HepG2 (cell line): ENCODE measurements around the gene KRT71. TPM values are rescaled to one million over a fixed set of nuclear protein-coding genes. Genes with fewer than 3 reads are reported as not detected.

Experiments used
- ATAC-seq: fragments of 200-7000 bp; cut with Tn5 transposase; 3 replicates; pipeline ENCODE4 v1.9.1; 2020; ENCODE audit warnings: mild to moderate bottlenecking, moderate library complexity
- BruUV-seq: library from RNA; stranded (reverse); fragments of 400-500 nt; replicated peaks from 2 replicates; lab custom pipeline; 2021; lab: Mats Ljungman, UMichigan
- CTCF ChIA-PET: fragments of 300-600 bp; formaldehyde crosslinking; extraction: SDS; loops from one replicate; lab custom pipeline; 2021; ENCODE audit warnings: low total read pairs, inconsistent platforms, low intra/inter-chr PET ratio; lab: Yijun Ruan, JAX
- POLR2A ChIA-PET: fragments of 350-600 bp; sonication (Branson Sonifier 250); formaldehyde crosslinking; loops from one replicate; lab custom pipeline; 2020; ENCODE audit warnings: antibody characterized with exemption, inconsistent platforms; lab: Yijun Ruan, JAX
- DNase-seq: peaks from one replicate; pipeline ENCODE4 v3.0.0-alpha.2; 2015; ENCODE audit warnings: low spot score
- FAIRE-seq: peaks from 3 replicates; lab custom pipeline; 2011; peaks lifted over from hg19 to GRCh38; lab: Jason Lieb, UNC
- H2AFZ ChIP-seq: one replicate; pipeline ENCODE4 v1.6.1; 2011; ENCODE audit warnings: low read length, inconsistent platforms
- H3K27ac ChIP-seq: fragments of 300-600 bp; 3 replicates; pipeline ENCODE4 v1.8.0; 2011; ENCODE audit warnings: mixed run types, mild to moderate bottlenecking, mixed read lengths, low read length, inconsistent platforms; ENCODE audit not compliant: insufficient read depth; ENCODE audit errors: extremely low read length
- H3K27me3 ChIP-seq, 2 experiments: fragments of 200-600 bp in 1 of 2; 2 replicates in 1 of 2; 3 replicates in 1 of 2; pipeline versions ENCODE4 v1.6.0 to v1.8.0; 2011; ENCODE audit warnings: low read length in 2 of 2, mild to moderate bottlenecking in 2 of 2, moderate library complexity in 2 of 2, inconsistent platforms in 1 of 2; ENCODE audit not compliant: insufficient read depth in 2 of 2, control insufficient read depth in 1 of 2
- H3K36me3 ChIP-seq, 2 experiments: fragments of 200-600 bp in 1 of 2; replicated peaks in 1 of 2; 2 replicates in 1 of 2; 3 replicates in 1 of 2; pipeline versions ENCODE4 v1.5.1 to v1.8.0; 2011; ENCODE audit warnings: low read length in 2 of 2, inconsistent platforms in 1 of 2; ENCODE audit not compliant: insufficient read depth in 2 of 2, control insufficient read depth in 1 of 2
- H3K4me1 ChIP-seq: 2 replicates; pipeline ENCODE4 v1.5.1; 2012; ENCODE audit warnings: low read length, inconsistent platforms; ENCODE audit not compliant: insufficient read depth
- H3K4me2 ChIP-seq: 2 replicates; pipeline ENCODE4 v1.6.0; 2011; ENCODE audit warnings: low read depth, low read length, inconsistent platforms
- H3K4me3 ChIP-seq, 3 experiments: fragments of 200-600 bp in 1 of 3; sonication (generic), shearing (Covaris generic) in 1 of 3; replicated peaks in 1 of 3; 2 replicates each; pipeline ENCODE4 v1.5.1; 2011 to 2016; ENCODE audit warnings: low read length in 3 of 3, inconsistent platforms in 2 of 3, low read depth in 2 of 3, mild to moderate bottlenecking in 2 of 3, control low read depth in 1 of 3, mixed read lengths in 1 of 3; ENCODE audit not compliant: insufficient read depth in 1 of 3
- H3K79me2 ChIP-seq: one replicate; pipeline ENCODE4 v1.6.1; 2011; ENCODE audit warnings: low read length, inconsistent platforms; ENCODE audit not compliant: insufficient read depth
- H3K9ac ChIP-seq: 2 replicates; pipeline ENCODE4 v1.6.0; 2011; ENCODE audit warnings: mild to moderate bottlenecking, low read depth, low read length, inconsistent platforms; ENCODE audit not compliant: insufficient read depth
- H3K9me3 ChIP-seq: 2 replicates; pipeline ENCODE4 v1.5.1; 2012; ENCODE audit warnings: mild to moderate bottlenecking, low read length
- H4K20me1 ChIP-seq: 2 replicates; pipeline ENCODE4 v1.6.0; 2011; ENCODE audit warnings: inconsistent platforms, mild to moderate bottlenecking, low read length, moderate library complexity; ENCODE audit not compliant: insufficient read depth
- CSRNP1 ChIP-seq: sonication (generic); formaldehyde crosslinking; IDR thresholded peaks from 2 replicates; pipeline ENCODE4 v1.8.1; 2023; ENCODE audit warnings: mild to moderate bottlenecking, missing genetic modification reagents
- HMGXB4 ChIP-seq, 2 experiments: sonication (generic) in 1 of 2; formaldehyde crosslinking in 1 of 2; IDR thresholded peaks; 2 replicates each; pipeline versions ENCODE4 v1.4.0 to v1.6.1; 2018 to 2020; ENCODE audit warnings: missing genetic modification reagents in 2 of 2, borderline replicate concordance in 1 of 2, low read depth in 1 of 2, mild to moderate bottlenecking in 1 of 2, missing biosample characterization in 1 of 2
- MED1 ChIP-seq: sonication (generic); formaldehyde crosslinking; IDR thresholded peaks from 2 replicates; pipeline ENCODE4 v1.4.0; 2020; ENCODE audit warnings: missing genetic modification reagents
- MYNN ChIP-seq: sonication (generic); formaldehyde crosslinking; IDR thresholded peaks from 2 replicates; pipeline ENCODE4 v1.4.0; 2020; ENCODE audit warnings: mild to moderate bottlenecking, low read depth, missing genetic modification reagents
- NR2F2 ChIP-seq: IDR thresholded peaks from 2 replicates; pipeline ENCODE4 v1.6.1; 2012; ENCODE audit warnings: low read depth, inconsistent platforms, borderline replicate concordance
- THAP7 ChIP-seq: sonication (generic); formaldehyde crosslinking; IDR thresholded peaks from 2 replicates; pipeline ENCODE4 v1.8.1; 2023; ENCODE audit warnings: mild to moderate bottlenecking, missing genetic modification reagents
- XBP1 ChIP-seq: sonication (generic); formaldehyde crosslinking; IDR thresholded peaks from 2 replicates; pipeline ENCODE4 v1.5.0; 2020; ENCODE audit warnings: missing genetic modification reagents
- ZBTB37 ChIP-seq: sonication (generic); formaldehyde crosslinking; IDR thresholded peaks from 2 replicates; pipeline ENCODE4 v1.4.0; 2020; ENCODE audit warnings: mild to moderate bottlenecking, missing genetic modification reagents
- ZNF121 ChIP-seq: sonication (generic); formaldehyde crosslinking; IDR thresholded peaks from 2 replicates; pipeline ENCODE4 v1.5.0; 2020; ENCODE audit warnings: mild to moderate bottlenecking, missing genetic modification reagents
- ZNF24 ChIP-seq: fragments of 450-650 bp; IDR thresholded peaks from 2 replicates; pipeline ENCODE4 v1.6.1; 2017; ENCODE audit warnings: antibody characterized with exemption, mild to moderate bottlenecking
- ZNF275 ChIP-seq: sonication (generic); formaldehyde crosslinking; IDR thresholded peaks from 2 replicates; pipeline ENCODE4 v1.8.0; 2022; ENCODE audit warnings: missing genetic modification reagents, mild to moderate bottlenecking, inconsistent platforms, borderline replicate concordance
- ZNF280B ChIP-seq: sonication (generic); formaldehyde crosslinking; IDR thresholded peaks from 2 replicates; pipeline ENCODE4 v1.5.0; 2020; ENCODE audit warnings: missing genetic modification reagents, mild to moderate bottlenecking, borderline replicate concordance
- ZNF709 ChIP-seq: sonication (generic); formaldehyde crosslinking; IDR thresholded peaks from 2 replicates; pipeline ENCODE4 v1.5.0; 2020; ENCODE audit warnings: mild to moderate bottlenecking, missing genetic modification reagents
- ZNF749 ChIP-seq: sonication (generic); formaldehyde crosslinking; IDR thresholded peaks from 2 replicates; pipeline ENCODE4 v1.8.0; 2022; ENCODE audit warnings: mild to moderate bottlenecking, missing genetic modification reagents, moderate library complexity, borderline replicate concordance
- WGBS: methylation state at CpG from one replicate; pipeline ENCODE4 v1.1.6; 2017; ENCODE audit warnings: low lambda C conversion rate; 5-methylcytosine and 5-hydroxymethylcytosine counted together
- in situ Hi-C: cut with HindIII; loops from 2 replicates; pipeline ENCODE4 v1.10.0; 2017; ENCODE audit warnings: low pct_unique_long_range_greater_than_20kb; ENCODE audit not compliant: extremely low pct_ligation_motif_present
- intact Hi-C: fragments of 100-400 bp; cut with micrococcal nuclease; formaldehyde crosslinking; loops from one replicate; pipeline ENCODE4 v1.10.0; 2022; ENCODE audit not compliant: unreplicated experiment
- polyA plus RNA-seq, 8 experiments: library from polyadenylated mRNA; depleted of rRNA in 3 of 8; stranded (reverse) in 7 of 8; unstranded in 1 of 8; fragments of >200 nt; fragmentation: Illumina TruSeq in 4 of 8; extraction: Trizol in 4 of 8; gene quantifications; 2 replicates each; pipeline versions ENCODE4 v1.2.1 to v1.2.3, GENCODE V29; 2011 to 2016; ENCODE audit warnings: low read depth in 4 of 8, missing spikeins in 1 of 8, mixed read lengths in 1 of 8; ENCODE audit not compliant: insufficient read depth in 1 of 8
- total RNA-seq, 5 experiments: library from RNA; depleted of rRNA; stranded (reverse); fragments of >200 nt; fragmentation: Illumina TruSeq; extraction: Trizol; gene quantifications; 2 replicates each; pipeline ENCODE4 v1.2.3, GENCODE V29; 2016; ENCODE audit warnings: low read depth in 1 of 5

The KRT71 gene
- total and polyA plus RNA-seq, 2 of the 13 experiments (the other 11 are each of a cell fraction or from before 2014, with no cell fraction given), result not detected

- FAIRE-seq, result no peak
- intact Hi-C loops, result no loop called here
- Histone ChIP-seq H3K4me2 (no peak overlapping the region), H3K27me3 (no peaks in the 10 kb centered on the region; a peak in 2 of 5 replicates), H4K20me1 (no peaks in the 10 kb centered on the region), H3K36me3 (no peaks in the 10 kb centered on the region), H3K4me1 (no peaks in the 10 kb centered on the region), H3K27ac (no peak overlapping the region), H3K79me2 (no peaks in the 10 kb centered on the region), H3K9ac (no peak overlapping the region), H2AFZ (no peak overlapping the region), H3K9me3 (peaks cover 14% of the 10 kb centered on the region), H3K4me3 (no peak overlapping the region)
- no peak for DNase-seq
- ChIA-PET POLR2A (no interaction called here), CTCF (no interaction called here)
- 18% methylated on average over 6 of the region's 6 CpGs for WGBS
- no peak for ATAC-seq
- no TSS peak for BruUV-seq
- in situ Hi-C loops, result no loop called here
- TF ChIP-seq XBP1 (CRISPR knock-in tag), result no peak
- no peak for TF ChIP-seq CSRNP1 (CRISPR knock-in tag)
- TF ChIP-seq MYNN, result no peak
- TF ChIP-seq ZBTB37 (CRISPR knock-in tag), result no peak
- TF ChIP-seq ZNF275 (CRISPR knock-in tag), result no peak
- TF ChIP-seq ZNF749 (CRISPR knock-in tag), result no peak
- TF ChIP-seq ZNF121, result no peak
- TF ChIP-seq HMGXB4 (CRISPR knock-in tag; IDR thresholded peaks at IDR 0.05; ENCODE audit: borderline replicate concordance in 1 of 2, low read depth in 1 of 2), result no peak
- no peak for TF ChIP-seq ZNF280B (CRISPR knock-in tag)
- no peak for TF ChIP-seq NR2F2
- no peak for TF ChIP-seq MED1
- TF ChIP-seq ZNF24, result no peak
- TF ChIP-seq THAP7 (CRISPR knock-in tag), result no peak
- no peak for TF ChIP-seq ZNF709 (CRISPR knock-in tag)
Measured at GRCh38 chr12:52513736-52514135, 39.2 kb downstream of the KRT71 start.
